Measurements from ENCODE around the gene CYYR1. TPM values are rescaled to one million over a fixed set of nuclear protein-coding genes. Genes with fewer than 3 reads are reported as not detected.

CYYR1 gene
- total RNA-seq, 2 donors from 2014 or later: 4.3 to 5.2 TPM

GRCh38 chr21:26433386-26433785 is 139.7 kb downstream of the CYYR1 start:
- Histone ChIP-seq H3K4me3 (no peak overlapping the region), H3K27ac (no peak overlapping the region), H3K9me3 (no peaks in the 10 kb centered on the region), H3K4me1 (no peaks in the 10 kb centered on the region), H3K36me3 (replicated peaks in 1 of 2; ENCODE audit: insufficient read depth in 1 of 2, low read depth in 2 of 2) (no peaks in the 10 kb centered on the region), H3K27me3 (no peaks in the 10 kb centered on the region)
- ATAC-seq: no peak
- TF ChIP-seq, protein P1, sequence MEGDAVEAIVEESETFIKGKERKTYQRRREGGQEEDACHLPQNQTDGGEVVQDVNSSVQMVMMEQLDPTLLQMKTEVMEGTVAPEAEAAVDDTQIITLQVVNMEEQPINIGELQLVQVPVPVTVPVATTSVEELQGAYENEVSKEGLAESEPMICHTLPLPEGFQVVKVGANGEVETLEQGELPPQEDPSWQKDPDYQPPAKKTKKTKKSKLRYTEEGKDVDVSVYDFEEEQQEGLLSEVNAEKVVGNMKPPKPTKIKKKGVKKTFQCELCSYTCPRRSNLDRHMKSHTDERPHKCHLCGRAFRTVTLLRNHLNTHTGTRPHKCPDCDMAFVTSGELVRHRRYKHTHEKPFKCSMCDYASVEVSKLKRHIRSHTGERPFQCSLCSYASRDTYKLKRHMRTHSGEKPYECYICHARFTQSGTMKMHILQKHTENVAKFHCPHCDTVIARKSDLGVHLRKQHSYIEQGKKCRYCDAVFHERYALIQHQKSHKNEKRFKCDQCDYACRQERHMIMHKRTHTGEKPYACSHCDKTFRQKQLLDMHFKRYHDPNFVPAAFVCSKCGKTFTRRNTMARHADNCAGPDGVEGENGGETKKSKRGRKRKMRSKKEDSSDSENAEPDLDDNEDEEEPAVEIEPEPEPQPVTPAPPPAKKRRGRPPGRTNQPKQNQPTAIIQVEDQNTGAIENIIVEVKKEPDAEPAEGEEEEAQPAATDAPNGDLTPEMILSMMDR (IDR thresholded peaks at IDR 0.05): no peak
- TF ChIP-seq POLR2A (IDR thresholded peaks at IDR 0.05): no peak
- intact Hi-C loops (cut with DNase I): no loop called here
- 88 to 94% methylated on average over 1 of the region's 1 CpG for WGBS, 2 donors
- no peak for DNase-seq

DNA sequence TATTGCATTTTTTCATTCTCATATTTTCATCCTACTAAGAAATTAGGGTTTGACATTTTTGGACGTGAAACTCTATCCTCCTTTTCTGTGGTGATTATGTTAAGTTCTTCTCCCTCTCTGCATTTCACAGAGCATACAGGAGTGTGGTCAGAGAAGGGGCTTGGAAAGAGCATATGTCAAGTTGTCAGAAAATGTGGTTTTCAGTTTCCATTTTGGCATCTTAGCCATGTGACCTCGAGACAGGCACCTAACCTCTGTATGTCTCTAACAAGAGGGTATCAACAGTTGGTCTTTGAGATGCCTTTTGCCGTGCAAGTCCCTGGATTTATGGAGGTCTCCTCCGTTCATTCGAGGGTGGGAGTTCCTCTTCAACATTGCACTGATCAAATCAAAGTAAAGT is 140.7 kb downstream of the CYYR1 start:
- Histone ChIP-seq H3K27ac (no peak overlapping the region), H3K36me3 (replicated peaks in 1 of 2; ENCODE audit: insufficient read depth in 1 of 2, low read depth in 2 of 2) (no peaks in the 10 kb centered on the region), H3K9me3 (no peaks in the 10 kb centered on the region), H3K4me1 (no peaks in the 10 kb centered on the region), H3K27me3 (no peaks in the 10 kb centered on the region), H3K4me3 (no peak overlapping the region)
- no peak for TF ChIP-seq POLR2A (IDR thresholded peaks at IDR 0.05)
- TF ChIP-seq, protein P1 (IDR thresholded peaks at IDR 0.05): no peak
- ATAC-seq (no peak), DNase-seq (no peak)
- intact Hi-C loops (cut with DNase I): no loop called here
- 50 to 61% methylated on average over 5 of the region's 5 CpGs for WGBS, 2 donors

- Histone ChIP-seq H3K27me3 (no peaks in the 10 kb centered on the region), H3K36me3 (replicated peaks in 1 of 2; ENCODE audit: insufficient read depth in 1 of 2, low read depth in 2 of 2) (no peaks in the 10 kb centered on the region), H3K4me1 (no peaks in the 10 kb centered on the region), H3K4me3 (no peak overlapping the region), H3K9me3 (no peaks in the 10 kb centered on the region), H3K27ac (no peak overlapping the region)
- intact Hi-C loops (cut with DNase I): no loop called here
- ATAC-seq (no peak), DNase-seq (no peak)
- WGBS, 2 donors: 81 to 90% methylated on average over 3 of the region's 3 CpGs
- TF ChIP-seq, protein P1 (IDR thresholded peaks at IDR 0.05): no peak
- TF ChIP-seq POLR2A (IDR thresholded peaks at IDR 0.05): no peak
Measured at GRCh38 chr21:26425576-26425975, 147.5 kb downstream of the CYYR1 start.

- Histone ChIP-seq H3K9me3 (no peaks in the 10 kb centered on the region), H3K36me3 (replicated peaks in 1 of 2; ENCODE audit: insufficient read depth in 1 of 2, low read depth in 2 of 2) (no peaks in the 10 kb centered on the region), H3K27ac (no peak overlapping the region), H3K27me3 (no peaks in the 10 kb centered on the region), H3K4me1 (no peaks in the 10 kb centered on the region), H3K4me3 (no peak overlapping the region)
- DNase-seq: no peak
- intact Hi-C loops (cut with DNase I): no loop called here
- no peak for ATAC-seq
- TF ChIP-seq POLR2A (IDR thresholded peaks at IDR 0.05): no peak
- TF ChIP-seq, protein P1 (IDR thresholded peaks at IDR 0.05): no peak
- 53 to 64% methylated on average over 6 of the region's 6 CpGs for WGBS, 2 donors
Measured at GRCh38 chr21:26423511-26423910, 149.6 kb downstream of the CYYR1 start.

DNA sequence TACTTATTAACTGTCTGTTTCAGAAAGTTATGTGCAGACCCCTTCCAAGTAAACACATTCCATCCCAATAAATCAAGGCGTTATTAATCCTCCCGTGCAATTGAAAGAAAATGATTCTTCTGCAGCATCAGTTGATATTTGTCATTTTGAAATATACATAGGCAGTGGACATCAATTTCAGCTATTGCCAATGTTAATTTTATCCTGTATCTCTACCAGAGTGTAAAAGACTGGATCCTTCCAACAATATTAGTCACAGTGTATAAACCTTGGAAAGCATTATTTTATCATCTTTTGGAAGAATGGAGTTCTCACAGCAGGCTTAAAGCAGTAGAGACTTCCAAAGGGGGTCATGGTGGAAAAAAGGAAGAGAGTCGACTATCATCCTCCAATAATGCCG is 150.4 kb downstream of the CYYR1 start:
- ATAC-seq (no peak), DNase-seq (no peak)
- intact Hi-C loops (cut with DNase I): no loop called here
- H3K4me1 ChIP-seq: no peaks in the 10 kb centered on the region
- H3K36me3 ChIP-seq (replicated peaks in 1 of 2; ENCODE audit: insufficient read depth in 1 of 2, low read depth in 2 of 2): no peaks in the 10 kb centered on the region
- TF ChIP-seq POLR2A (IDR thresholded peaks at IDR 0.05): no peak
- TF ChIP-seq, protein P1 (IDR thresholded peaks at IDR 0.05): no peak
- no peaks in the 10 kb centered on the region for H3K9me3 ChIP-seq
- H3K27me3 ChIP-seq: no peaks in the 10 kb centered on the region
- H3K4me3 ChIP-seq: no peak overlapping the region
- H3K27ac ChIP-seq: no peak overlapping the region
- WGBS, 2 donors: 46 to 52% methylated on average over 4 of the region's 4 CpGs
